GM18868 (cell line): Measurements from ENCODE around the gene UNK.

Source experiments
- ATAC-seq: cut with Tn5 transposase; IDR thresholded peaks from one replicate; pipeline ENCODE4 v1.9.1; 2021; ENCODE audit warnings: mild to moderate bottlenecking, moderate library complexity; ENCODE audit not compliant: unreplicated experiment

Gene UNK

GRCh38 chr17:75832164-75832651 lies 47.6 kb downstream of the UNK start:
- no peak for ATAC-seq

GRCh38 chr17:75832652-75833400 lies 48.2 kb downstream of the UNK start:
- ATAC-seq, result no peak

GRCh38 chr17:75834279-75834920 lies 49.8 kb downstream of the UNK start:
- no peak for ATAC-seq

GRCh38 chr17:75834928-75835653 lies 50.5 kb downstream of the UNK start:
- no peak for ATAC-seq

- ATAC-seq, result no peak
Observed at GRCh38 chr17:75835654-75835987, 51.0 kb downstream of the UNK start.

- ATAC-seq, result no peak
Observed at GRCh38 chr17:75836605-75837004, 52.0 kb downstream of the UNK start.

- no peak for ATAC-seq
Observed at GRCh38 chr17:75837899-75838298, 53.3 kb downstream of the UNK start.

GRCh38 chr17:75838410-75838809 lies 53.8 kb downstream of the UNK start:
- ATAC-seq, result no peak

- no peak for ATAC-seq
Observed at GRCh38 chr17:75839942-75840798, 55.6 kb downstream of the UNK start.

- ATAC-seq, result no peak
Observed at GRCh38 chr17:75840799-75841164, 56.2 kb downstream of the UNK start.

- ATAC-seq, result no peak
Observed at GRCh38 chr17:75842411-75842810, 57.8 kb downstream of the UNK start.

- no peak for ATAC-seq
Observed at GRCh38 chr17:75842963-75843576, 58.5 kb downstream of the UNK start.

GRCh38 chr17:75843577-75844529 lies 59.2 kb downstream of the UNK start, which contains the start of gene UNC13D:
UNC13D (minus strand) TSS chr17:75844404; CDS start chr17:75844337, 67 bp downstream.
- no peak for ATAC-seq

GRCh38 chr17:75844530-75845057 lies 60.0 kb downstream of the UNK start:
- ATAC-seq, result peak; percentile 3

- ATAC-seq, result peak; percentile 66
Observed at GRCh38 chr17:75845058-75845711, 60.6 kb downstream of the UNK start.

- ATAC-seq, result no peak
Observed at GRCh38 chr17:75845933-75846691, 61.5 kb downstream of the UNK start.

- ATAC-seq, result no peak
Observed at GRCh38 chr17:75846692-75847613, 62.3 kb downstream of the UNK start.
